ENCODE measurements around the gene HIP1.
"Not testable (repeated sequence)": the region's sequence is repeated elsewhere in the genome, so short reads cannot be mapped to it uniquely, and the experiment has no call there.

HIP1 gene

GRCh38 chr7:75639071-75639885 is 99.5 kb downstream of the HIP1 start:
- DNase-seq: peak; percentile 51

GRCh38 chr7:75638594-75639070 is 100.1 kb downstream of the HIP1 start:
- no peak for DNase-seq

GRCh38 chr7:75637854-75638593 is 100.7 kb downstream of the HIP1 start:
- DNase-seq: no peak

GRCh38 chr7:75635036-75635435 is 103.7 kb downstream of the HIP1 start:
- no peak for DNase-seq

- not testable (repeated sequence) for DNase-seq
Observed at GRCh38 chr7:75632587-75632986, 106.2 kb downstream of the HIP1 start.

- no peak for DNase-seq
Observed at GRCh38 chr7:75631711-75632110, 107.0 kb downstream of the HIP1 start.

- no peak for DNase-seq
Observed at GRCh38 chr7:75630549-75630948, 108.2 kb downstream of the HIP1 start.

- no peak for DNase-seq
Observed at GRCh38 chr7:75629044-75629443, 109.7 kb downstream of the HIP1 start.

GRCh38 chr7:75628055-75628454 is 110.7 kb downstream of the HIP1 start:
- DNase-seq: no peak

GRCh38 chr7:75626954-75627353 is 111.8 kb downstream of the HIP1 start:
- DNase-seq: no peak

GRCh38 chr7:75625868-75626267 is 112.9 kb downstream of the HIP1 start:
- DNase-seq: no peak

- DNase-seq: peak; percentile 17
Observed at GRCh38 chr7:75624134-75624832, 114.5 kb downstream of the HIP1 start.

GRCh38 chr7:75623390-75624133 is 115.2 kb downstream of the HIP1 start:
- no peak for DNase-seq

GRCh38 chr7:75621124-75621523 is 117.6 kb downstream of the HIP1 start:
- DNase-seq: no peak

GRCh38 chr7:75619636-75620035 is 119.1 kb downstream of the HIP1 start:
- no peak for DNase-seq

- peak; percentile 78 for DNase-seq
Observed at GRCh38 chr7:75617634-75618234, 121.0 kb downstream of the HIP1 start.

GRCh38 chr7:75616421-75617167 is 122.1 kb downstream of the HIP1 start:
- no peak for DNase-seq

GRCh38 chr7:75614401-75614800 is 124.3 kb downstream of the HIP1 start:
- no peak for DNase-seq

- no peak for DNase-seq
Observed at GRCh38 chr7:75613351-75613750, 125.4 kb downstream of the HIP1 start.

- no peak for DNase-seq
Observed at GRCh38 chr7:75611557-75612178, 127.1 kb downstream of the HIP1 start.

- DNase-seq: not testable (repeated sequence)
Observed at GRCh38 chr7:75609416-75609815, 129.3 kb downstream of the HIP1 start.
